Gastroesophageal sphincter (tissue), 4 donors: Measurements from ENCODE around the gene ZCCHC7. TPM values are rescaled to one million over a fixed set of nuclear protein-coding genes. Genes with fewer than 3 reads are reported as not detected.
"Not testable (repeated sequence)": the region's sequence is repeated elsewhere in the genome, so short reads cannot be mapped to it uniquely, and the experiment has no call there.

Experiments
- ATAC-seq: fragments of 150-250 bp; one replicate; pipeline ENCODE4 v1.9.1; 2016; ENCODE audit warnings: mild to moderate bottlenecking, moderate library complexity
- H3K27ac ChIP-seq, 4 donors: fragments of 200-600 bp; sonication (generic) in 3 of 4; 1 replicate in 3 of 4; 2 replicates in 1 of 4; pipeline ENCODE4 v1.5.1; 2016 to 2019
- H3K27me3 ChIP-seq: fragments of 200-600 bp; sonication (generic); one replicate; pipeline ENCODE4 v1.5.1; 2019
- H3K36me3 ChIP-seq, 2 donors: fragments of 200-600 bp; sonication (generic); one replicate each; pipeline ENCODE4 v1.5.1; 2019; ENCODE audit warnings: control low read depth in 1 of 2
- H3K4me1 ChIP-seq, 3 donors: fragments of 200-600 bp; sonication (generic); 1 replicate in 2 of 3; 2 replicates in 1 of 3; pipeline ENCODE4 v1.5.1; 2016 to 2019; ENCODE audit warnings: control low read depth in 2 of 3
- H3K4me3 ChIP-seq, 2 donors: fragments of 200-600 bp; sonication (generic); one replicate each; pipeline ENCODE4 v1.5.1; 2019; ENCODE audit warnings: mild to moderate bottlenecking in 1 of 2, moderate library complexity in 1 of 2
- H3K9me3 ChIP-seq, 3 donors: fragments of 200-600 bp; sonication (generic); one replicate each; pipeline ENCODE4 v1.5.1; 2017 to 2019; ENCODE audit warnings: control low read depth in 2 of 3
- CTCF ChIP-seq, 4 experiments: fragments of 200-600 bp in 2 of 4; fragments of 450-650 bp in 2 of 4; sonication (generic) in 1 of 4; IDR thresholded peaks; one replicate each; pipeline ENCODE4 v1.5.1; 2017 to 2019; ENCODE audit warnings: antibody characterized with exemption in 4 of 4, mild to moderate bottlenecking in 2 of 4, moderate library complexity in 2 of 4
- EP300 ChIP-seq: sonication (generic); formaldehyde crosslinking; IDR thresholded peaks from one replicate; pipeline ENCODE4 v1.6.1; 2017; ENCODE audit warnings: antibody characterized with exemption, mild to moderate bottlenecking
- POLR2A ChIP-seq, 2 donors: fragments of 450-650 bp; IDR thresholded peaks; one replicate each; pipeline ENCODE4 v1.6.1; 2017; ENCODE audit warnings: antibody characterized with exemption in 2 of 2, mild to moderate bottlenecking in 2 of 2, moderate library complexity in 1 of 2
- POLR2AphosphoS5 ChIP-seq: sonication (generic); formaldehyde crosslinking; IDR thresholded peaks from one replicate; pipeline ENCODE4 v1.6.1; 2017; ENCODE audit warnings: antibody characterized with exemption
- WGBS, 2 donors: methylation state at CpG; one replicate each; pipeline ENCODE4 v1.1.5; 2018; ENCODE audit warnings: low coverage in 1 of 2; 5-methylcytosine and 5-hydroxymethylcytosine counted together
- total RNA-seq, 4 donors: library from RNA; depleted of rRNA; stranded (reverse); fragments of >200 nt; gene quantifications; one replicate each; pipeline ENCODE4 v1.1.0, GENCODE V29; 2016

ZCCHC7 gene
- 10 to 100 TPM; 12.1 to 23.5 (median 17.6) TPM for total RNA-seq

GRCh38 chr9:37119907-37120842 is at the start of gene ZCCHC7:
Gene ZCCHC7, plus strand, starts transcription at chr9:37120574.
- H3K27me3 ChIP-seq, result no peaks in the 10 kb centered on the region
- no peaks in the 10 kb centered on the region for H3K9me3 ChIP-seq
- 5% methylated on average over 4 to 48 of the region's 82 CpGs for WGBS, 2 donors
- peaks cover 0 to 32% (median 8%) of the 10 kb centered on the region in 3 donors for H3K4me1 ChIP-seq
- peak within 1 kb of the TSS; percentile 88 to 96 (median 92) for H3K27ac ChIP-seq
- TF ChIP-seq EP300 (no peak), POLR2AphosphoS5 (peak; percentile 91), CTCF (IDR thresholded peaks at IDR 0.05) (peak in 2 of 4 experiments; percentile 1 to 25), POLR2A (IDR thresholded peaks at IDR 0.05) (peak; percentile 82 to 87)
- H3K4me3 ChIP-seq, result peak within 1 kb of the TSS; percentile 78 to 85
- no peaks in the 10 kb centered on the region for H3K36me3 ChIP-seq
- peak; percentile 99 for ATAC-seq

GRCh38 chr9:37074790-37075189 is 45.6 kb upstream of the ZCCHC7 start:
- not testable (repeated sequence) for ATAC-seq, H3K9me3 ChIP-seq, H3K27ac ChIP-seq, H3K4me1 ChIP-seq, H3K36me3 ChIP-seq, H3K4me3 ChIP-seq
- H3K27me3 ChIP-seq, result peaks cover 10% of the 10 kb centered on the region
- WGBS, 2 donors, result 69 to 76% methylated on average over 2 to 3 of the region's 4 CpGs

- Histone ChIP-seq H3K9me3 (no peaks in the 10 kb centered on the region), H3K4me1 (peaks cover 0 to 28% (median 5%) of the 10 kb centered on the region in 3 donors), H3K27ac (peak overlapping the region; percentile 40 to 93 (median 91)), H3K36me3 (no peaks in the 10 kb centered on the region), H3K27me3 (peaks cover 4% of the 10 kb centered on the region), H3K4me3 (peak overlapping the region; percentile 67 to 90)
- peak; percentile 99 for ATAC-seq
- 0% methylated on average over 16 to 19 of the region's 63 CpGs for WGBS, 2 donors
- TF ChIP-seq POLR2AphosphoS5, result peak; percentile 88
- no peak for TF ChIP-seq CTCF (IDR thresholded peaks at IDR 0.05)
- no peak for TF ChIP-seq EP300
- peak; percentile 70 to 72 for TF ChIP-seq POLR2A (IDR thresholded peaks at IDR 0.05)
Measured at GRCh38 chr9:37079370-37080164, 40.8 kb upstream of the ZCCHC7 start.

- peak; percentile 29 for ATAC-seq
- peaks cover 0 to 28% (median 5%) of the 10 kb centered on the region in 3 donors for H3K4me1 ChIP-seq
- H3K9me3 ChIP-seq, H3K27me3 ChIP-seq, H3K36me3 ChIP-seq: not testable (repeated sequence)
- H3K27ac ChIP-seq, result peak overlapping the region; percentile 40 to 93 (median 91)
- 4 to 20% methylated on average over 1 to 10 of the region's 32 CpGs for WGBS, 2 donors
- peak overlapping the region; percentile 67 to 90 for H3K4me3 ChIP-seq
Measured at GRCh38 chr9:37080165-37080628, 40.2 kb upstream of the ZCCHC7 start.

GRCh38 chr9:37081507-37081906 is 38.9 kb upstream of the ZCCHC7 start:
- H3K27me3 ChIP-seq, H3K4me3 ChIP-seq, H3K9me3 ChIP-seq, ATAC-seq, H3K36me3 ChIP-seq, H3K27ac ChIP-seq: not testable (repeated sequence)
- peaks cover 0 to 28% (median 5%) of the 10 kb centered on the region in 3 donors for H3K4me1 ChIP-seq
- 91% methylated on average over 7 to 14 of the region's 20 CpGs for WGBS, 2 donors

- H3K9me3 ChIP-seq, result no peaks in the 10 kb centered on the region
- TF ChIP-seq POLR2A (IDR thresholded peaks at IDR 0.05) (no peak), POLR2AphosphoS5 (no peak), EP300 (no peak), CTCF (IDR thresholded peaks at IDR 0.05) (no peak)
- WGBS, 2 donors, result 79 to 84% methylated on average over 4 of the region's 4 CpGs
Measured at GRCh38 chr9:37082214-37082765, 38.1 kb upstream of the ZCCHC7 start.

More at GRCh38 chr9:37082214-37082765, 38.1 kb upstream of the ZCCHC7 start:
- no peak for ATAC-seq
- Histone ChIP-seq H3K27ac (no peak overlapping the region), H3K4me1 (peaks cover 0 to 28% (median 5%) of the 10 kb centered on the region in 3 donors), H3K4me3 (no peak overlapping the region), H3K27me3 (no peaks in the 10 kb centered on the region), H3K36me3 (peaks cover 0 to 9% of the 10 kb centered on the region in 2 donors)
